Prostate gland (tissue), 2 donors: ENCODE measurements around the gene CFTR.

Experiments
- POLR2A ChIP-seq: fragments of 450-650 bp; IDR thresholded peaks from one replicate; pipeline ENCODE4 v1.6.1; 2016; ENCODE audit warnings: antibody characterized with exemption, mild to moderate bottlenecking
- POLR2AphosphoS5 ChIP-seq: sonication (generic); formaldehyde crosslinking; IDR thresholded peaks from one replicate; pipeline ENCODE4 v1.6.1; 2017; ENCODE audit warnings: antibody characterized with exemption
- TF ChIP-seq, protein P1 (sequence below), 4 experiments: fragments of 200-600 bp in 2 of 4; fragments of 450-650 bp in 2 of 4; sonication (generic) in 2 of 4; IDR thresholded peaks; 1 replicate in 3 of 4; 2 replicates in 1 of 4; pipeline ENCODE4 v1.5.1; 2016 to 2019; ENCODE audit warnings: antibody characterized with exemption in 4 of 4, mild to moderate bottlenecking in 2 of 4, moderate library complexity in 2 of 4

- TF ChIP-seq, protein P1, sequence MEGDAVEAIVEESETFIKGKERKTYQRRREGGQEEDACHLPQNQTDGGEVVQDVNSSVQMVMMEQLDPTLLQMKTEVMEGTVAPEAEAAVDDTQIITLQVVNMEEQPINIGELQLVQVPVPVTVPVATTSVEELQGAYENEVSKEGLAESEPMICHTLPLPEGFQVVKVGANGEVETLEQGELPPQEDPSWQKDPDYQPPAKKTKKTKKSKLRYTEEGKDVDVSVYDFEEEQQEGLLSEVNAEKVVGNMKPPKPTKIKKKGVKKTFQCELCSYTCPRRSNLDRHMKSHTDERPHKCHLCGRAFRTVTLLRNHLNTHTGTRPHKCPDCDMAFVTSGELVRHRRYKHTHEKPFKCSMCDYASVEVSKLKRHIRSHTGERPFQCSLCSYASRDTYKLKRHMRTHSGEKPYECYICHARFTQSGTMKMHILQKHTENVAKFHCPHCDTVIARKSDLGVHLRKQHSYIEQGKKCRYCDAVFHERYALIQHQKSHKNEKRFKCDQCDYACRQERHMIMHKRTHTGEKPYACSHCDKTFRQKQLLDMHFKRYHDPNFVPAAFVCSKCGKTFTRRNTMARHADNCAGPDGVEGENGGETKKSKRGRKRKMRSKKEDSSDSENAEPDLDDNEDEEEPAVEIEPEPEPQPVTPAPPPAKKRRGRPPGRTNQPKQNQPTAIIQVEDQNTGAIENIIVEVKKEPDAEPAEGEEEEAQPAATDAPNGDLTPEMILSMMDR (IDR thresholded peaks at IDR 0.05): no peak
- no peak for TF ChIP-seq POLR2A
- no peak for TF ChIP-seq POLR2AphosphoS5
Measured at GRCh38 chr7:117489016-117489415, 9.2 kb downstream of the CFTR start.
